Esophagus (tissue), 2 donors: ENCODE results near the gene BGN. TPM values are rescaled to one million over a fixed set of nuclear protein-coding genes. Genes with fewer than 3 reads are reported as not detected.

Experiments
- H3K27ac ChIP-seq, 2 donors: one replicate each; pipeline ENCODE4 v1.5.1; 2013; ENCODE audit warnings: low read depth in 2 of 2, mild to moderate bottlenecking in 2 of 2, inconsistent platforms in 1 of 2, low read length in 1 of 2, moderate library complexity in 1 of 2
- H3K27me3 ChIP-seq, 2 donors: one replicate each; pipeline ENCODE4 v1.6.1; 2013; ENCODE audit warnings: low read length in 2 of 2, control low read depth in 1 of 2, mild to moderate bottlenecking in 1 of 2; ENCODE audit not compliant: insufficient read depth in 2 of 2, control insufficient read depth in 1 of 2
- H3K36me3 ChIP-seq, 2 donors: one replicate each; pipeline ENCODE4 v1.6.1; 2013; ENCODE audit warnings: low read length in 1 of 2; ENCODE audit not compliant: control insufficient read depth in 2 of 2, insufficient read depth in 2 of 2
- H3K4me1 ChIP-seq, 2 donors: one replicate each; pipeline ENCODE4 v1.6.1; 2013; ENCODE audit warnings: low read length in 1 of 2; ENCODE audit not compliant: control insufficient read depth in 2 of 2, insufficient read depth in 2 of 2
- H3K4me3 ChIP-seq, 2 donors: one replicate each; pipeline ENCODE4 v1.5.1; 2013; ENCODE audit warnings: low read length in 2 of 2, mild to moderate bottlenecking in 2 of 2, low read depth in 1 of 2, moderate library complexity in 1 of 2
- H3K9me3 ChIP-seq, 2 donors: one replicate each; pipeline ENCODE4 v1.6.1; 2013; ENCODE audit warnings: mild to moderate bottlenecking in 2 of 2, low read depth in 1 of 2, low read length in 1 of 2, moderate library complexity in 1 of 2; ENCODE audit not compliant: control insufficient read depth in 2 of 2, insufficient read depth in 1 of 2
- WGBS, 2 donors: extraction: QIAGEN DNeasy Blood & Tissue Kit; methylation state at CpG; one replicate each; pipeline ENCODE4 v1.1.7; 2013; 5-methylcytosine and 5-hydroxymethylcytosine counted together
- polyA plus RNA-seq, 2 donors: library from polyadenylated mRNA; stranded (reverse); fragments of 200-250 nt; gene quantifications; one replicate each; pipeline ENCODE4 v1.2.3, GENCODE V29; 2013
- donor health status: healthy with polysubstance abuse.
- donor health status: Bipolar disorder and iron deficiency.

Gene BGN
- polyA plus RNA-seq, 2 donors, result 11.6 to 13.4 TPM

DNA sequence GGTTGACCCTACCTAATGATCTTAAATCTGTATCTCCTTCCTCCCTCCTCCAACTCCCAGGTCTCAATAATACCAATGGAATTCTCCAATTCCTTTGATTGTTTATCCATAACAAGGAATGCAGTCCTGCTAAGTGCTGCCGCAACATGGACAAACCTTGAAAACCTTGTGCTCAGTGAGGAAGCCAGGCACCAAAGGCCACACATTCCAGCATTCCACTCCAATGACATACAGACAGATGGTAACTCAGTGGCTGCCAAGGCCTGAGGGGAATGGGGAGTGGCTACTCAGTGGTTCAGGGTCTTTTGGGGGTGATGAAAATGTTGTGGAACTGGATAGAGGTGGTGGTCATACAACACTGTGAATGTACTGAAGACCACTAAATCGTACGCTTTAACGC is 34.8 kb upstream of the BGN start:
- 88 to 94% methylated on average over 4 of the region's 4 CpGs for WGBS, 2 donors
- no peak overlapping the region for H3K4me3 ChIP-seq
- no peaks in the 10 kb centered on the region for H3K9me3 ChIP-seq
- H3K27me3 ChIP-seq, result no peaks in the 10 kb centered on the region
- H3K36me3 ChIP-seq, result peaks cover 3 to 8% of the 10 kb centered on the region in 2 donors
- H3K27ac ChIP-seq, result no peak overlapping the region
- H3K4me1 ChIP-seq, result peaks cover 0 to 8% of the 10 kb centered on the region in 2 donors

DNA sequence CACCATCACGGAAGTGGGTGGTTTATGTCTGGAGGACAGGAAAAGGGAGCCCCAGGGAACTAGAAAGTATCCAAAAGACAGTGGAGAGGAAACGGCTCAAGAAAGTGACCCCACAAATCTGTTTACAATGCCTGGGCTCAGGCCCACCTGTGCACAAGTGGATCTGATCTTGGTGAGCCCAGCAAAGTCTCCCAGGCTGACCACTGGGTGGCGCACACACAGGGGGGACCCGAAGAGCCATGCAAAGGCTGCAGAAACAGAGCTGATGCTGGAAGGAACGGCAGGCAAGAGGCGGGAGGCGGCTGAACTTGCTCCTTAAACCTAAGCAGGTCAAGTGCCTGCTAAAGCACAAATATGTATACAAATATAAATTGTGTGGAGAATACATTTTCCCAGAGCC is 34.0 kb upstream of the BGN start:
- 42 to 55% methylated on average over 7 of the region's 7 CpGs for WGBS, 2 donors
- Histone ChIP-seq H3K4me3 (no peak overlapping the region), H3K4me1 (peaks cover 0 to 8% of the 10 kb centered on the region in 2 donors), H3K27me3 (no peaks in the 10 kb centered on the region), H3K27ac (no peak overlapping the region), H3K36me3 (peaks cover 3 to 4% of the 10 kb centered on the region in 2 donors), H3K9me3 (no peaks in the 10 kb centered on the region)

DNA sequence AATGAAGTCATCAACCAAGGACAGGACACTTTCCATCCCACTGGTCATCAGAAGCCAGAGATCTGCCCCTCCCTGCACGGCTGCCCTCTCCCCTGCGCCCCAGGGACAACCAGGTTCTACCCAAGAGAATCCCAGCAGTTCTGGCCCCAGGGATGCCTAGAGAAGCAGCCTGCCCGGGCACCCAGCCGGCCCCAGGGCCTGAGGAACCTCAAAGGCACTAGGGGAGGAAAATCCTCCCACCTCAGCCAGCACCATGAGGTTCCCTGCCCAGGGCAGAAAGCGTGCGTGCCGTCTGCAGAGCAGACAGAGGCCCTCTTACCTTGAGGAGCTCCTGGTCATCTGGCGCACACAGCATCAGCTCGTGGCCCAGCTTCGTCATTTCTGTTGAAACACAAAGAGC is 32.5 kb upstream of the BGN start:
- no peak overlapping the region for H3K27ac ChIP-seq
- H3K9me3 ChIP-seq, result no peaks in the 10 kb centered on the region
- H3K4me1 ChIP-seq, result peaks cover 0 to under 1% of the 10 kb centered on the region in 2 donors
- no peaks in the 10 kb centered on the region for H3K27me3 ChIP-seq
- peaks cover 2 to 3% of the 10 kb centered on the region in 2 donors for H3K36me3 ChIP-seq
- WGBS, 2 donors, result 86 to 91% methylated on average over 10 of the region's 10 CpGs
- no peak overlapping the region for H3K4me3 ChIP-seq

DNA sequence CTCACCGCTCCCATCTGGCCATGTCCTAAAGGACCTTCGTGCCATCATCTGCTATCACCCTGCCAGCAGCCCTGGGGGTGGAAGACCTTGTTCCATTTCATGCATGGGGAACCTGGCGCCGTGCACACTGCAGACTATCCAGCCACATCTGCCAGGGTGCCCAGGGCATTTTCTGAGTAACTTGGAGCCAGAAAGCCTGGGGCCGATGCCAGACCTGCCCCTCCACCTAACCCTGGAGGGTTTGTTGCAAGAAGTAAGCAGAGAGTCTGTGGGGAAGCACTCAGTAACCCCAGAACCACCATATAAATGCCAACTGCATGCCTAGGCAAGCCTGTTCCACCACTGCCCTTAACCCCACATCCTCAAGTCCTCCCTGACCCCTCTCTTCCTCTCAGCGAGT is 31.7 kb upstream of the BGN start:
- Histone ChIP-seq H3K27ac (no peak overlapping the region), H3K4me1 (peaks cover 0 to 8% of the 10 kb centered on the region in 2 donors)
- WGBS, 2 donors, result 59 to 73% methylated on average over 6 of the region's 6 CpGs

DNA sequence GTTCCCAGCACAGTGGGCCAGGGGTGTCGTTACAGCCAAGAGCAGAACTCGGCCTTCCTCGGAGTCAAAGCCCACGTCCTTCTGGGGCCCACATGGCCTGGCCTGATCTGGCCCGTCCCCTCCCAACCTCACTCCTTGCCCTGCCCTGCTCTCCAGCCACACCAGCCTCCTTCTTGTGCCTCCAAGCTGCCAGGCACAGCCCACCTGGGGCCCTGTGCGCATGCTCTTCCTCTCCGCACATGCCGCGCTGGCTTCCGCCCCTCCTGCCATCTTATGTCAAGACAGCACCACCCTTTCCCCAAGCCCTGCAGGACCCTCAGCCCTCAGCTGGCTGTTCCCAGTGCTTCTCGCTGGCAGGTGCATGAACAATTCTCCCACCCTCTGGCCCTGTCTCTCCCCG is 31.2 kb upstream of the BGN start:
- 75 to 77% methylated on average over 12 of the region's 12 CpGs for WGBS, 2 donors
- Histone ChIP-seq H3K27ac (no peak overlapping the region), H3K9me3 (no peaks in the 10 kb centered on the region), H3K4me1 (peaks cover 0 to 8% of the 10 kb centered on the region in 2 donors), H3K36me3 (no peaks in the 10 kb centered on the region), H3K4me3 (no peak overlapping the region), H3K27me3 (no peaks in the 10 kb centered on the region)

More for the DNA sequence above, 31.7 kb upstream of the BGN start:
- Histone ChIP-seq H3K9me3 (no peaks in the 10 kb centered on the region), H3K27me3 (no peaks in the 10 kb centered on the region), H3K36me3 (no peaks in the 10 kb centered on the region), H3K4me3 (no peak overlapping the region)

DNA sequence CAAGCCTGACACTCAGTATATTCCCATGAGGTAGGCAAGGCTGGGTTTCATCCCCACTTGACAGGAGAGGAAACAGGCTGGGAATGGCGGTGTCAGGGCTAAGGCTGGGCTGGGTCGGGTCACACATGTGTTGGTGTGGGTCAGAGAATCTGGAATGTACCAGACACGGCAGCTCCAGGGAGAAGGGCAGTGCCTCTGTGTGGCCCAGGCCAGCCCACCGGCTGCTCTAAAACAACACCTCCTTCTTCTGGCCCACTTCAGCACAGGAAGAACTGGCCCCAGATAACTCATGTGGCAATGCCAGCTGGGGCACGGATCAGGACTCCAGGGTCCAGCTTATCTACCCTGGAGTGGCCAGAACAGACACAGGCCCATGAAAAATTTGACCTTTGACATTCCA is 30.7 kb upstream of the BGN start:
- no peak overlapping the region for H3K4me3 ChIP-seq
- H3K4me1 ChIP-seq, result peaks cover 0 to 8% of the 10 kb centered on the region in 2 donors
- WGBS, 2 donors, result 83 to 87% methylated on average over 5 of the region's 5 CpGs
- no peak overlapping the region for H3K27ac ChIP-seq
- H3K9me3 ChIP-seq, result no peaks in the 10 kb centered on the region
- no peaks in the 10 kb centered on the region for H3K27me3 ChIP-seq
- H3K36me3 ChIP-seq, result no peaks in the 10 kb centered on the region

DNA sequence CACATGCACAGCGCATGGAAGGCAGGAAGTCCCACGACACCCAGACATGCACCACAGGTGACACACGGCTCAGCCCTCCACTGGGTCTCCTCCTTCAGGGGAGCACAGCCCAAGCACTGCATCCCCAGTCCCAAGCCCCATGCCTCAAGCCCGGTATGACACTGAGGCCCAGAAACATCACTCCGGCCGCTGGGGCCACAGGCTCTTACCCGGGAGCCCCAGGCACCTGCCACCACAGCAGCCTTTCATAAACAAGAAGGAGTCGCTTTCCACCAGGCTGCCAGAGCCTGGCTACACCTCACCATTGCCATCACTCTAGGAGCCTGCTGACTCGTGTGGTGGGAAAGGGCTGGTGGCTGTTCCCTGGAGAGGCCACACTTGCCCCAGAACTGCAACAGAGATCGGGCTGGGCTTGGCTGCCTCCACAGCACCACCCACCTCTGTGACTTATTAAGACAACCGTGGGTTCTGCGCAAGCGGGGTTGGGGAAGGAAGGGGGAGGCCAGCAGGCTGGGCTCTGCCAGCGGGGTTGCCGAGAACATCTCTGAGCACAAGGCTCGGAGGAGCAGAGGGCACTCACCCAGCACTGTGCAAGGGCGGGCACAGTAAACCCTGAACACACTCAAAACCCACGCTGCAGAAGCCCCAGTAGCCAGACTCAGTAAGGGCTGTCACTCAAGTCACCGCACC is 28.9 kb upstream of the BGN start:
- no peak overlapping the region for H3K27ac ChIP-seq
- peaks cover 0 to 14% of the 10 kb centered on the region in 2 donors for H3K4me1 ChIP-seq
- H3K36me3 ChIP-seq, result no peaks in the 10 kb centered on the region
- no peaks in the 10 kb centered on the region for H3K27me3 ChIP-seq
- 81 to 88% methylated on average over 19 of the region's 19 CpGs for WGBS, 2 donors
- no peak overlapping the region for H3K4me3 ChIP-seq
- H3K9me3 ChIP-seq, result no peaks in the 10 kb centered on the region

DNA sequence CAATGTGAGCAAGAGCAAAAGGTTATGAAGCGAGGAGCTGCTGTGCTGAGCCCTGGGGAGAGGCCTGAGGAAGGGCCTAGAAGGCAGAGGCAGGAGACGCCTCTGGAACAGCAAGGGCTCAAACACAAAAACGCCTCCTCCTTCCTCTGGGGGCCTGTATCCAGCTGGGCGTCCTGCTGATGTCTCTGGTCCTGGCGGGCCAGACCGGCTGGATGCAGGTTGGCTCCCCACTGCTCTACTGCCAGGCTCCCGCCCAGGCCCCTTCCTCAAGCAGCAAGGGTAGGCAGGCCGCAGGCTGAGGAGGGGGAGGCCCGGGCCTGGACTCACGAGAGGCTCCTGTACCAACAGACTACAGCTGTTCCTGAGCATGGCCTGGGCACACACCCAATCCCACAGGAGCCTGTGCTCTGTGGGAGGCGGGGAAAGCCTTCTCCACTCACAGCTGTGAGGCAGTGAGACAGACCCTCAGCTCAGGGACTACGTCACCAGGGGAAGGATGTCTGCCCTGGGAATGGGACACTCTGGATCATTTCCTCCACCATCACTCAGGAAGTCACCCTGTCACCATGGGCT is 26.7 kb upstream of the BGN start:
- Histone ChIP-seq H3K27ac (no peak overlapping the region), H3K27me3 (no peaks in the 10 kb centered on the region), H3K4me3 (no peak overlapping the region), H3K9me3 (no peaks in the 10 kb centered on the region), H3K36me3 (no peaks in the 10 kb centered on the region), H3K4me1 (peaks cover 0 to 14% of the 10 kb centered on the region in 2 donors)
- WGBS, 2 donors, result 71 to 84% methylated on average over 9 to 12 of the region's 12 CpGs

DNA sequence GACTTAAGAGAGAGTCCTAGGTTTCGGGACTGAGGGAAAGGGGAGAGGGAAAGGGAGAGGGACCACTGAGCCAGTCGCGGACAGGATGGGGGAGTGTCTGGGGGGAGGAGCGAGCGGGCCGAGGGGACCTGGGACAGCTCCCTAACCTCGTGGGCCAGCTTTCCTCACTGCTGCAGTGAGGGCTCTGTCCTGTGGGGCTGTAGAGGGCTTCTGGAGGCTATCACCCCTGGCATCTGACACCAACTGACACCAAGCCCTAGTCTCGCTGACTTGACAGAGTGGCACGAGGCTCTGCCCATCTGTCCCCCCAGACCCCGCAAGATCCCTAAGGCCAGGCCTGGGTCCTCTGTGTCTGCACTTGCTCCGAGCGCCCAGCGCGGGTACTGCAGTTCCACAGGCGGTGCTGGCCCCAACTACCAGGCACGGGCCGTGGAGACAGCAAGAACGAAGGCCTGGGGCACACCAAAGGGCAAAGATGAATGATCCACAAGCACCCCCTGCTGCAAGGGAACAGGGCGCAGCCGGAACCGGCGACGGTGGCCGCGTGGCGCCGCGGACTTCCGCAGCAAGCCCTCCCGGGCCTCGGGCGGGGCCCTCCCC is 24.9 kb upstream of the BGN start:
- no peaks in the 10 kb centered on the region for H3K36me3 ChIP-seq
- peak overlapping the region; percentile 49 to 64 for H3K4me3 ChIP-seq
- peak overlapping the region; percentile 62 to 70 for H3K27ac ChIP-seq
- H3K9me3 ChIP-seq, result no peaks in the 10 kb centered on the region
- no peaks in the 10 kb centered on the region for H3K27me3 ChIP-seq
- WGBS, 2 donors, result 0 to 25% methylated on average over 30 to 31 of the region's 32 CpGs
- peaks cover 0 to 15% of the 10 kb centered on the region in 2 donors for H3K4me1 ChIP-seq
